Measurements from ENCODE around the gene CAMSAP2.

CAMSAP2 gene

DNA sequence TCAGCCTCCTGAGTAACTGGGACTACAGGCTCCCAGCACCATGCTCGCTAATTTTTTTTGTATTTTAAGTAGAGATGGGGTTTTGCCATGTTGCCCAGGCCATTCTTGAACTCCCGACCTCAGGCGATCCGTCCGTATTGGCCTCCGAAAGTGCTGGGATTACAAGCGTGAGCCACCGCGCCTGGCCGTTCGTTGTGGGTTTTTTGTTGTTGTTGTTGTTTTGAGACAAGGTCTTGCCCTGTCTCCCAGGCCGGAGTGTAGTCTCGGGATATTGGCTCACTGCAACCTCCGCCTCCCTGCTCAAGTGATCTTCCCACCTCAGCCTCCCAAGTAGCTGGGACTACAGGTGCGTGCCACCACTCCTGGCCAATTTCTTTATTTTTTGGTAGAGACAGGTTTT is 151.3 kb downstream of the CAMSAP2 start:
- TF ChIP-seq, protein P1, sequence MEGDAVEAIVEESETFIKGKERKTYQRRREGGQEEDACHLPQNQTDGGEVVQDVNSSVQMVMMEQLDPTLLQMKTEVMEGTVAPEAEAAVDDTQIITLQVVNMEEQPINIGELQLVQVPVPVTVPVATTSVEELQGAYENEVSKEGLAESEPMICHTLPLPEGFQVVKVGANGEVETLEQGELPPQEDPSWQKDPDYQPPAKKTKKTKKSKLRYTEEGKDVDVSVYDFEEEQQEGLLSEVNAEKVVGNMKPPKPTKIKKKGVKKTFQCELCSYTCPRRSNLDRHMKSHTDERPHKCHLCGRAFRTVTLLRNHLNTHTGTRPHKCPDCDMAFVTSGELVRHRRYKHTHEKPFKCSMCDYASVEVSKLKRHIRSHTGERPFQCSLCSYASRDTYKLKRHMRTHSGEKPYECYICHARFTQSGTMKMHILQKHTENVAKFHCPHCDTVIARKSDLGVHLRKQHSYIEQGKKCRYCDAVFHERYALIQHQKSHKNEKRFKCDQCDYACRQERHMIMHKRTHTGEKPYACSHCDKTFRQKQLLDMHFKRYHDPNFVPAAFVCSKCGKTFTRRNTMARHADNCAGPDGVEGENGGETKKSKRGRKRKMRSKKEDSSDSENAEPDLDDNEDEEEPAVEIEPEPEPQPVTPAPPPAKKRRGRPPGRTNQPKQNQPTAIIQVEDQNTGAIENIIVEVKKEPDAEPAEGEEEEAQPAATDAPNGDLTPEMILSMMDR (IDR thresholded peaks at IDR 0.05; ENCODE audit: control insufficient read depth, extremely low read depth, insufficient read depth): no peak
- no peak for DNase-seq (ENCODE audit: low read depth)
- H3K4me3 ChIP-seq (ENCODE audit: low read depth, low read length): no peak overlapping the region

DNA sequence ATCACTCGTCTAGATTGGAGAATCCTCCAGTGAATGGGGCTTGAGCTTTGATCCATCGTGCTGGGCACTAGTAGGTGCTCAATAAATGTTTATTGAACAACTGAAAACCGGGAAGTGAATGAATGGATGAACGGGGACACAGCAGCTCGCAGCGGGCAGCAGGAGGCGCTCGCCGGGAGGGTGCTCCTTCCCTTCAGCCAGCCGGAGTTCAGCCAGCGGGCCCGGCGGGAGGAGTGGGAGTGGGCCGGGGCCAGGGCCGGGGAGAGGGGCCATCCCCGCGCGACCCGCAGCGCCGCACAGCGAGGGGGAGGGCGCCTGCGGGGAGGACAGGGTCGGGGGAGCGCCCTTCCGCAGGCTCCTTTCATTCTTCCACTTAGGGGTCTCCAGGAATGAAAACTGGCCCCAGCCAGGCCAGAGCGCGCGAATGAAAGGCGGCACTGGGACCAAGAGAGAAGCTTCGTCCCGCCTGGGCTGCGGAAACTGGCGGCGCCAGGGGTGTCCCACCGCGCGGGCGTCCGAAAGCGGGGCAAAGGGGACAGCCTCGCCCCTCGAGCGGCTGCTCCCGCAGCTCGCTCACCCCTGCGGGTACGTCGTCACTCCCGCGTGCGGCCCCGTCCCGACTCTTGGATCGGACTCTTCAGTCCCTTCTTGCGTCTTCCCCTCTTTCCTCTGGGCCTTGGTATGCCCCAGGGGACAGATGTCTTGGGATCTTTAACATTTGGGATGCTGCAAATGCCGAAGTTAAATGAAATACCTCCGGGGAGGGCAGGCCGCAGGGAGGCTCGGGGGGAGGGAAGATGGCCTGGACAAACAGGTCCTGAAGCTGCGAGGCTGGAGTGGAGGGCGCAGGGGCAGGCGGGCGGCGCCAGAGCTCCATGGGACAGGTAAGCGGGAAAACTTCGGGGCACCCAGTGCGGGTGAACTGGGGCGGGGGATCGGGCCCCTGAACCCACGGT is 152.4 kb downstream of the CAMSAP2 start:
- peak overlapping the region; percentile 40 for H3K4me3 ChIP-seq (ENCODE audit: low read depth, low read length)
- no peak for DNase-seq (ENCODE audit: low read depth)
- TF ChIP-seq, protein P1 (IDR thresholded peaks at IDR 0.05; ENCODE audit: control insufficient read depth, extremely low read depth, insufficient read depth): peak; percentile 40

DNA sequence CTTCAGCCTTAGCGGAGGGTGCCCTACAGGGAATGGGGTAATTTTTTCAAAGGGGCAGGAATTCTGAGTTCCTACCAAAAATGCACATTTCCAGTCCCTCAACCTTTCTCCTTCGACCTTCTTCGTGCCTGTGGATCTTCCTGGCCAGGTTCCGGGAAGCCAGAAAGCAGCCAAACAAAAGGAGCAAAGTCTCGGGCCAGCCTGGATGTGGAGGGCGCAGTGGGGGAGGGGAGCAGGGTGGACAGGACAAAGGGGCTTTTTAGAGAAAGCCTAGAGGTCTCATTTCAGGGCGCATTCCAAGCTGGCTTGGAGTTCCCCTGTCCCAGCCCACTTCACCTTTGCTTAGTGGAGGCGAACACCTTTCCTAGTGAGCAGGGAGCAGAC is 153.1 kb downstream of the CAMSAP2 start:
- H3K4me3 ChIP-seq (ENCODE audit: low read depth, low read length): no peak overlapping the region
- TF ChIP-seq, protein P1 (IDR thresholded peaks at IDR 0.05; ENCODE audit: control insufficient read depth, extremely low read depth, insufficient read depth): no peak
- no peak for DNase-seq (ENCODE audit: low read depth)

DNA sequence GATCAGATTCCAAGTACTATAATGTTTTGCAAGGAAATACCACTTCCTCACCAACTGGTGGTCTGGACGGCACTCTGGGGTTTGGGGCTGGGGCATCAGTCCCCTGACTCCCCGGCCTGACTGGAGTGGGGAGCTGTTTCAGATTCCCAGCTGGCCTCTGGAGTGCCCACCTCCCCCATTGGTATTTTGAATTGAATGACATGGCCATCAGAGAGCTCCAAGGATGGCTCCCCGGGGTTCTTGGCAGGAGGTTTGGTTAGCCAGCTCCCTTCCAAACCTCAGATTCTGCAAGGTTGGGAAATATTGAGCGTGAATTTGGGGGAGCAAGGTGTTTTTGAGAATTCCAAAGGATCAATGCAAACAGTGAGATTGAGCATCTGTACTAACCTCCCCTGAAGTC is 153.9 kb downstream of the CAMSAP2 start:
- no peak overlapping the region for H3K4me3 ChIP-seq (ENCODE audit: low read depth, low read length)
- no peak for DNase-seq (ENCODE audit: low read depth)
- TF ChIP-seq, protein P1 (IDR thresholded peaks at IDR 0.05; ENCODE audit: control insufficient read depth, extremely low read depth, insufficient read depth): no peak

DNA sequence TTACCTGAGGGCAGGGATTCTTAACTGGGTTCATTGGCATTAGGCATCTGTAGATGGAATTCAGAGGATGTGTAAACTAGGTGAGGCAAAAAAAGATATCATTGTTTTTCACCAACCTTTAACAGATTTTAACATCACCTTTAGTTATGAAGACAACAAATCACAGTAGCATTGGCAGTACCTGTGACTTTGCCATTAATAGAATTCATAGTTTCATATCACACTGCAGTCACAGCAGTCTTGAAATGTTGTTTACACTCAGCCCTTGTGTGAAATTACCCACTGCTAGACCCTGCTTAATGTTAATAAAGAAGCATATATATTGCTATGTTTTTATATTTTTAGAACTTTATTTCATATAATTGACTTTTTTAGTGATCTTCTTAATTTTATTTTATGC is 154.3 kb downstream of the CAMSAP2 start:
- DNase-seq (ENCODE audit: low read depth): no peak
- H3K4me3 ChIP-seq (ENCODE audit: low read depth, low read length): no peak overlapping the region
- TF ChIP-seq, protein P1 (IDR thresholded peaks at IDR 0.05; ENCODE audit: control insufficient read depth, extremely low read depth, insufficient read depth): no peak

DNA sequence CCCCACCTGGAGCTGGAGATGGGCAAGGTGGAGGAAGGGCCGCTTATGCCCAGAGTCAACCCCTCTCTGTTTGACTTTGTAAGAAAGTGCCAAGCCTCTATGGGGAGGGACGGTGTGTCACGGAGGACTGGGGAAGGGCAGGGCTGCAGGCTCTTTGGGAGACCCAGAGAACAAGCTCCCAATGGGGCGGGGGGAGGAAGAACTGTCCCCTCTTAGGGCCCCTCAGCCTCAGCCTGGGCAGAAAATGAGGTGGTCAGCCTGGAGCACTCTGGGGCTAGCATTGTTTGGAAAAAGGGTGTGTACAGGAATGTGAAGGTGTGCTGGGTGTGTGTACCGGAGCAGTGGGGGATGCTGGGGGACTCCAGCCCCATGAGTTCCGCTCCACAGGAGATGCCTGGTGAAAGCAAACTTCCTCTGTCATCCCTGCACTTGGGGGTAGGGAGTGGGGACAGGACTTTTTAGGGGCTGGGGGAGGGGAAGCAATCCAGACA is 154.8 kb downstream of the CAMSAP2 start:
- TF ChIP-seq, protein P1 (IDR thresholded peaks at IDR 0.05; ENCODE audit: control insufficient read depth, extremely low read depth, insufficient read depth): no peak
- H3K4me3 ChIP-seq (ENCODE audit: low read depth, low read length): no peak overlapping the region
- DNase-seq (ENCODE audit: low read depth): no peak

All from LNCaP clone FGC (cell line).